Right atrium auricular region (tissue), 2 donors: ENCODE results near the gene SLC25A43. TPM values are rescaled to one million over a fixed set of nuclear protein-coding genes. Genes with fewer than 3 reads are reported as not detected.

Source experiments
- DNase-seq: peaks from one replicate; pipeline ENCODE4 v3.0.0-alpha.2; 2019; ENCODE audit warnings: low spot score
- H3K27ac ChIP-seq, 2 donors: fragments of 200-600 bp; sonication (generic); 1 replicate in 1 of 2; 2 replicates in 1 of 2; pipeline ENCODE4 v1.5.1; 2016 to 2019
- H3K27me3 ChIP-seq, 2 donors: fragments of 200-600 bp; sonication (generic); one replicate each; pipeline versions ENCODE4 v1.5.1 to v1.6.0; 2017 to 2019
- H3K36me3 ChIP-seq: fragments of 200-600 bp; sonication (generic); one replicate; pipeline ENCODE4 v1.5.1; 2016
- H3K4me1 ChIP-seq, 2 donors: fragments of 200-600 bp; sonication (generic); one replicate each; pipeline versions ENCODE4 v1.5.1 to v1.6.0; 2017 to 2019
- H3K4me3 ChIP-seq, 2 donors: fragments of 200-600 bp; sonication (generic); 1 replicate in 1 of 2; 2 replicates in 1 of 2; pipeline ENCODE4 v1.5.1; 2017 to 2019; ENCODE audit warnings: mild to moderate bottlenecking in 1 of 2, moderate library complexity in 1 of 2
- H3K9me3 ChIP-seq, 2 donors: fragments of 200-600 bp; sonication (generic); one replicate each; pipeline ENCODE4 v1.5.1; 2019
- CTCF ChIP-seq, 2 donors: fragments of 200-600 bp; sonication (generic); IDR thresholded peaks; one replicate each; pipeline ENCODE4 v1.5.1; 2019; ENCODE audit warnings: antibody characterized with exemption in 2 of 2
- total RNA-seq, 2 donors: library from RNA; depleted of rRNA; stranded (reverse); fragments of >200 nt; gene quantifications; one replicate each; pipeline ENCODE4 v1.1.0, GENCODE V29; 2016

SLC25A43 gene
- total RNA-seq, 2 donors from 2014 or later = 5.6 to 8.1 TPM

- H3K9me3 ChIP-seq = no peaks in the 10 kb centered on the region
- no peak overlapping the region for H3K27ac ChIP-seq
- no peaks in the 10 kb centered on the region for H3K36me3 ChIP-seq
- no peaks in the 10 kb centered on the region for H3K27me3 ChIP-seq
- H3K4me1 ChIP-seq = no peaks in the 10 kb centered on the region
- H3K4me3 ChIP-seq = no peak overlapping the region
- no peak for TF ChIP-seq CTCF (IDR thresholded peaks at IDR 0.05)
- no peak for DNase-seq
Observed at GRCh38 chrX:119411959-119412358, 12.8 kb downstream of the SLC25A43 start.

GRCh38 chrX:119417376-119417775 lies 18.2 kb downstream of the SLC25A43 start:
- no peak for TF ChIP-seq CTCF (IDR thresholded peaks at IDR 0.05)
- no peaks in the 10 kb centered on the region for H3K9me3 ChIP-seq
- no peak overlapping the region for H3K27ac ChIP-seq
- no peak overlapping the region for H3K4me3 ChIP-seq
- H3K36me3 ChIP-seq = no peaks in the 10 kb centered on the region
- no peaks in the 10 kb centered on the region for H3K4me1 ChIP-seq
- no peaks in the 10 kb centered on the region for H3K27me3 ChIP-seq
- no peak for DNase-seq

GRCh38 chrX:119417842-119418241 lies 18.7 kb downstream of the SLC25A43 start:
- H3K9me3 ChIP-seq = no peaks in the 10 kb centered on the region
- H3K27ac ChIP-seq = no peak overlapping the region
- no peaks in the 10 kb centered on the region for H3K36me3 ChIP-seq
- H3K4me1 ChIP-seq = no peaks in the 10 kb centered on the region
- no peak for DNase-seq
- H3K27me3 ChIP-seq = no peaks in the 10 kb centered on the region
- TF ChIP-seq CTCF (IDR thresholded peaks at IDR 0.05) = peak in 1 of 2 donors; percentile 51
- H3K4me3 ChIP-seq = no peak overlapping the region

- no peaks in the 10 kb centered on the region for H3K36me3 ChIP-seq
- no peaks in the 10 kb centered on the region for H3K9me3 ChIP-seq
- DNase-seq = no peak
- TF ChIP-seq CTCF (IDR thresholded peaks at IDR 0.05) = no peak
- no peaks in the 10 kb centered on the region for H3K27me3 ChIP-seq
- no peaks in the 10 kb centered on the region for H3K4me1 ChIP-seq
- H3K4me3 ChIP-seq = no peak overlapping the region
- no peak overlapping the region for H3K27ac ChIP-seq
Observed at GRCh38 chrX:119419146-119419545, 20.0 kb downstream of the SLC25A43 start.

- Histone ChIP-seq H3K4me3 (no peak overlapping the region), H3K36me3 (no peaks in the 10 kb centered on the region)
Observed at GRCh38 chrX:119419898-119420297, 20.8 kb downstream of the SLC25A43 start.

More at GRCh38 chrX:119419898-119420297, 20.8 kb downstream of the SLC25A43 start:
- DNase-seq = no peak
- H3K9me3 ChIP-seq = no peaks in the 10 kb centered on the region
- TF ChIP-seq CTCF (IDR thresholded peaks at IDR 0.05) = no peak
- H3K27ac ChIP-seq = no peak overlapping the region
- no peaks in the 10 kb centered on the region for H3K4me1 ChIP-seq
- no peaks in the 10 kb centered on the region for H3K27me3 ChIP-seq
